HG02623 (cell line): Measurements from ENCODE around the gene UGT1A10.
"Not testable (repeated sequence)": the region's sequence is repeated elsewhere in the genome, so short reads cannot be mapped to it uniquely, and the experiment has no call there.

ENCODE experiments used
- ATAC-seq: cut with Tn5 transposase; IDR thresholded peaks from one replicate; pipeline ENCODE4 v1.9.1; 2021; ENCODE audit warnings: moderate library complexity; ENCODE audit not compliant: unreplicated experiment

The UGT1A10 gene

DNA sequence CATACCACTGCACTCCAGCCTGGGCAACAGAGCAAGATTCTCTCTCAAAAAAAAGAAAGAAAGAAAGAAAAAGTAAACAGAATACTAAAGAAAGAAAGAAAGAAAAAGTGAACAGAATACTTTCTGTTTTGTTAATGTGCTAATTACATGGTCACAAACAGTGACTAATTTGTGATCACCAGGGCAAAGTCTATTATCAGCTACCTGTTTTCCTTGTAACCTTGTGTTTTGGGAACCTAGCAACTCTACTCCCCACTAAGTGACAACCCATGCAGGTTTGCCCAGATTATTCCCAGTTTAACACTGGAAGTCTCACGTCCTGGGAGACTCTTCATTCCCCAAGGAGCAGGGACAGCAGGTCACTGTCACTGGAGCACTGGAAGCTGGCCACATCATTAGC, 18.8 kb downstream of the UGT1A10 start:
- ATAC-seq: no peak

DNA sequence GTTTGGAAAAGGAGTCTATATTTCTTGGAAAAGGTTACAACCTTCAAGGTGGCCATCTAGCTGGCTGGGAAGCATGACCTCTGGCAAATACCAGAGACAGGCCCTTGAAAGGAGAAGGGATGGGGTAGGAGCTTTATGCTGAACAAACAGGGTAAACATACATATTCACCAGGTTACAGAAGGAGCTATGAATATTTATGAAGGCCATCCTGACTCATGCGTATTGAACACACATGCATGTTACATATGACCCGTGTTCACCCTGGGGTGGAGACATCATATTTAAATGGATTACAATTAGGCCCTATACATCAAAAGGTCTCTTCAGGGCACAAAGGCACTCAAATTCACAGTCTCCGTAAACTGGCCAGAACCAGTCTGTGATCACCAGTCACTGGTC, 19.7 kb downstream of the UGT1A10 start:
- ATAC-seq: not testable (repeated sequence)

DNA sequence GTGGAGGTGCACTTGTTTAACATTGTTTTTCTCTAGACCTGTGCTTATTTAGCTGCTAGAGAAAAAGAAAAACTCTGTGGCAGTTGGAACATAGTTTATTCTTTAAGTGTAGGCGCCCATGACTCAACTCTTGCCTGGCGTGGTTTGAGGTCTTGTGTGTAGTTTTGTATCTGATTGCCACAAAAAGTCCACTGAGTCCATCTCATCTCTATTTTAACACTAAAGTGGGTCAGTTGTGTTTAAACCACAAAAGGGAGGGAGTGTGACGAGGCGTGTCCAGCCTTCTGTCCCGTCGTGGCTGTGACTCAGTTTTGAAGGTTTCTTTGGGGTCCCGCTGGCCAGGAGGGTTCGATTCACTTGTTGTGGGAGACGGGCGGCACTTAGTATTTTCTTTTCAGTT, 20.2 kb downstream of the UGT1A10 start:
- no peak for ATAC-seq

GRCh38 chr2:233658610-233659009, 22.4 kb downstream of the UGT1A10 start:
- no peak for ATAC-seq

GRCh38 chr2:233663911-233664310, 27.7 kb downstream of the UGT1A10 start:
- no peak for ATAC-seq

DNA sequence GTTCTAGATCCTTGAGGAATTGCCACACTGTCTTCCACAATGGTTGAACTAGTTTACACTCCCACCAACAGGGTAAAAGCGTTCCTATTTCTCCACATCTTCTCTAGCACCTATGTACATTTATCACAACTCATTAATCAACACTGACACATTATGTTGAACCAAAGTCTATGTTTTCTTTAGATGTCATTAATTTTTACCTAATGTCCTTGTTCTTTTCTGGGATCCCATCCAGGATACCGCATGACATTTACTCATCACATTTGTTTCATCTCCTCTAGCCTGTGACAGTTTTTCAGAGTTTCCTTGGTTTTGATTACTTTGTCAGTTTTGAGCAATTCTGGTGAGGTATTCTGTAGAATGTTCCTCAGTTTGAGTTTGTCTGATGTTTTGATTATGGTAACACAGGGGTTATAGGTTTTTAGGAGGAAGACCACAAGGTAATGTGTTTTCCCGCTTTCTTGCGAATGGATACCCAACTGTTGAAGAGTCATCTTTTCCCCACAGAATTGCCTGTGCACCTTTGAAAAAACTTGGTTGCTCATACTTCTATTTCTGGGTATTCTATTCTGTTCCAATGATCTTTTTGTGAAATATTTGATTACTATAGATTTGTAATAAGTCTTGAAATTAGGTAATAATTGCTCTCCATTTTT, 32.5 kb downstream of the UGT1A10 start:
- ATAC-seq: no peak

DNA sequence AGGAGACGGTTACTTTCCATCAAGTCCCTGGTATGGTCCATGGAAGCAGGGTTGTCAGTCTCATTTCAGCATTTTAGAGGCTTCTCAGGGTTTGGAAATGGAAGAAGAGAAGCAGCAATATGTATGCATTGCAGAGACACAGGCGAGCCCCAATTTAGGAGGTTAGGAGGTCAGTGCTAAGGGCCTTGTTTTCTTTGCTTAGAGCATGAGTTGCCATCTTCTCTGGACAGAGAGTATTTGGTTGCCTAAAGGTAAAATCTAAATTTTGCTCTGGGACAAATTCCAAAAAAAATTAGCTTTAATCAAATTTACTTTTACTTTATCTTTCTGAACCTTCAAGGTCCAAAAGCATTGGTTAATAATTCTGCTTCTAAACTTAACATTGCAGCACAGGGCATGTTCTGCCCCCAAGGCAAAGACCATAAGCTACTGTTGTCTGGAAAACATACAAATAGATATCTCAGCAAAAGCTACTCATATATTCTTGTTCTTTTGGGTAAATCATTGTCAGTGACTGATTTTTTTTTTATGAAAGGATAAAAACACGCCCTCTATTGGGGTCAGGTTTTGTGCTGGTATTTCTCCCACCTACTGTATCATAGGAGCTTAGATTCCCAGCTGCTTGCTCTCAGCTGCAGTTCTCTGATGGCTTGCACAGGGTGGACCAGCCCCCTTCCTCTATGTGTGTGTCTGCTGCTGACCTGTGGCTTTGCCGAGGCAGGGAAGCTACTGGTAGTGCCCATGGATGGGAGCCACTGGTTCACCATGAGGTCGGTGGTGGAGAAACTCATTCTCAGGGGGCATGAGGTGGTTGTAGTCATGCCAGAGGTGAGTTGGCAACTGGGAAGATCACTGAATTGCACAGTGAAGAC, 35.3 kb downstream of the UGT1A10 start, which contains the start of gene UGT1A9:
Gene UGT1A9, plus strand, starts transcription at position 609 of the 872 bp plus-strand sequence. Its CDS starts 37 bp downstream, at position 646.
- no peak for ATAC-seq

DNA sequence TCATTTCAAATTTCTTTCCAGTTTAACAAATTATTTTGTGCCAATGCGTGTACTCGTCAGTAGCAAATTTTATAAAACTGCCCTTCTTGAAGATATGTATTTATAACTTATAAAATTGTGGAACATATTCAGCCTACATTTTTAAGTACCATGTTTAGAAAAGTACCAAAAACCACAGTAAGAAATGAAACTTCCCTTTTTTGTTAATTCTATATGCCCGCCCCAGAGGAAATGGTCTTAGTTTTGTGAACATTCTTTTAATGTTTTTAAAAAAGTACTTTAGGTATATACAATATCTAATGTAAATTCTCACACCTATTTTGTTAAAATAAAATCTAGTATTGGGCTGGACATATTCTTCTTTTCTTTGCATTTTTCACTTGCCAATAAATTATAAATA, 36.6 kb downstream of the UGT1A10 start:
- no peak for ATAC-seq

DNA sequence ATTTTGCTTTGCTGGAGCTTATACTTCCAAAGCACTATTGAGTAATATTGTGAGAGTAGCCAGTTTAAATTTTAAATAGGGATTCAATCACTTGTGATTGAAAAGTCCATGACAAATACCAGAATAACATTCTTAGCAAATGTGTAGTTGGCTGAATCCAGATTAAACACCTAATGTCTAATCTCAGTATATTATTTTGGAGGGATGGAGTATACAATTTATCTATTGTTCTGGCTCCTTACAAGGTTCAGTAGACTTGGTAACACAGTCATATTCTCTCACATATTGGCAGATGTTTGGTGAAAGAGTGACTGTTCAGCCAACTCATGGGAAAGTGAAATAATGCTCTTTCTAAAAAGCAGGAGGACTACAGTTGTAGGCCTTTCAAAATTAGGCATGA, 37.6 kb downstream of the UGT1A10 start:
- no peak for ATAC-seq

- no peak for ATAC-seq
These were observed 38.1 kb downstream of the UGT1A10 start for GRCh38 chr2:233674314-233674713.

DNA sequence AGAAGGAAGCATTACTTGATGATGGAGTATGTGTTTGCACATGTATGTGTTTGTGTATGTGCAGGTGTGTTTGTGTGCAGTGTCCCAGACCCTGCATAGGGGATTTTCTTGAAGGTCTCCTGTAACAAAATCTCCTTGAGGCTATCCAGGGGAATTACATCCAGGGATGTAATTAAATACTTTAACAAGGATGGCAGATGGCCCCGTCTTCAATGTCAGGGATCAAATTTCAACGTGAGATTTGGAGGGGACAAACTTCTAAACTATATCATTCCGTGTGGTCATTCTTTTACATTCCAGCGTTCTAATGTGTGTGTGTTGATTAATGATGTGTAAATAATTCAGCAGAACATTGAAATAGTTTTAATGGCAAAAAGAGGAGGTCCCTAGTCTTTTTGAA, 38.7 kb downstream of the UGT1A10 start:
- no peak for ATAC-seq

DNA sequence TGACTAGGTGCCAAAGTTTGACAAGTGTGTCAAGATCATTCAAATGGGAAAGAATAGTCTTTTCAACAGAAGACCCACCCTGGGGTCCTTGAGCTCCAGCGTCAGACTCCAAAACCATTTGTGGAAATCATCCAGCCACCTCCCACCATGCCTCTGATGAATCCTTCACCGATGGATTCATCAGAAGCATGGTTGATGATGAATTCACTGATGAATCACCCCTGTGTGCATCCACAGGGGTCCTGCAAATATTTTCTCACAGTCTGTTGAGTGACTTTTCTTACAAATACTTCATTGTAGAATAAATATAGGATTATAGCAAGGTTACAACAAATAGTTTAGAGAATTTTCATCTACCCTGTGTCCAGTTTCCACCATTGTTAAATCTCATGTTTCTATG, 39.8 kb downstream of the UGT1A10 start:
- ATAC-seq: no peak

- ATAC-seq: no peak
These were observed 42.9 kb downstream of the UGT1A10 start for GRCh38 chr2:233679196-233679595.

DNA sequence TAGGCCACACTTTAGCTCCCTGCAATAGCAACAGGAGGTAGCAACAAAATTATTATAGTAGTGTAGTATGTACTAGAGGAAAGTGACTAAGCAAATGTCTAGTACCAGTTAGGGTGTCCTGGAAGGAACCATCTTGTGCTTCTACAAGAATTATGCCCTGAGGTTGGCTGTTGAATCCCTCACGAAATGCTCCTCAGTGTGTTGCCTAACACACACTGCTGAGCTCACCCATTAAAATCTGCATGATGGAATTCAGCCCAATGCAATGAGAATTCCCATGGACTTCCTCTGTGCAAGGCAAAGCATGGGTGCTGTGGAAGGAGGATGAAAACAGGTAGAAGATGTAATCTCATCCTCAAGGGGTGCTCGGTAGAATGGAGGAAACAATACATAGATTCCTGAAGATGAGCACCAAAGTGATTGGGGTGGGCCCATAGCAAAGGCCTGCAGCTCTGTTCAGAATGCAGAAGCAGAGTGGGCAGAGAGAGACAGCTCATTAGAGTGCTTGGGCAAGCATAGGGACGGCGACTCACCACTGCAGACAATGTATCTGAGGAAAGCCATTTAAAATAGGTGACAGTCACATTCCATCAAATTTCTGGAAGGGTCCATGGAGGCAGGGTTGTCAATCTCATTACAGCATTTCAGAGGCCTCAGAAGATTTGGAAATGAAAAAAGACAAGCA, 44.3 kb downstream of the UGT1A10 start:
- no peak for ATAC-seq

- ATAC-seq: no peak
These were observed 45.4 kb downstream of the UGT1A10 start, which contains the start of gene UGT1A7 for GRCh38 chr2:233681521-233682099. TSS of gene UGT1A7 (plus strand) at chr2:233681901. CDS start at chr2:233681938, 37 bp downstream.

DNA sequence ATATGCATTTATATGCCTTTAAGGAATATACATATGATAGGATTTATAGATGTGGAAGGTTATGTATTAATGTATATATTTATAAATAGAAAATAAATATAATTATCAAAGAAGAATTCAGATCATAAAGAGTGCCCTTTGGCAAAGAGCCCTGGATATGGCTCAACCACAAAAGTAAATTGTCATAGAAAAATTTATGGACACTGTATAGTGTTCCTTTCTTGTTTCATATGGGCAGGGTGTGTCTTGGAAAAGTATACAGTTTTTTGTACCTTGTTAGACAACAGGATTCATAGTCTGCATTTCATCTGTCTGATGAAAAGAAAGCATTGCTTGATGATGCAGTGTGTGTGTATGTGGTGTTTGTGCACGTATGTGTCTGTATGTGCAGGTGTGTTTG, 48.4 kb downstream of the UGT1A10 start:
- no peak for ATAC-seq

GRCh38 chr2:233686928-233687327, 50.7 kb downstream of the UGT1A10 start:
- ATAC-seq: no peak

GRCh38 chr2:233688341-233688740, 52.1 kb downstream of the UGT1A10 start:
- no peak for ATAC-seq

DNA sequence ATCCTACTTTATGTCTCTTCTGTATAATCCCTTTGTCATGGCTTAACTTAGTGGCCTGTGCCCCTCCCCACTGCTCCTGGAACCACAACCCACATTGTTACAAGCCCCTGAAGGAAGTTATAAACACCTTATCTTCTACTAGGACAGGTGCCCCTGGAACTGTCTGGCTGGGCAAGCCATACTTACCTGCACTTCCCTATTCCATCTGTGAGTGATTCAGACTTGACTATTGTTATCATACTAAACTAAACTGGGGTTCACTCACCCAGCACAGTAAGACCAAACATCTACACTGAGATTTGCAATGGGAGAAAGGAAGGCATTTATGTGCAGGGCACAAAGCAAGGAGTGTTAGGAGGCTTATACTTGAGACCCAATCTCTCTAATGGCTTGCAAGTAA, 52.8 kb downstream of the UGT1A10 start:
- ATAC-seq: no peak

GRCh38 chr2:233689501-233689900, 53.3 kb downstream of the UGT1A10 start:
- no peak for ATAC-seq

DNA sequence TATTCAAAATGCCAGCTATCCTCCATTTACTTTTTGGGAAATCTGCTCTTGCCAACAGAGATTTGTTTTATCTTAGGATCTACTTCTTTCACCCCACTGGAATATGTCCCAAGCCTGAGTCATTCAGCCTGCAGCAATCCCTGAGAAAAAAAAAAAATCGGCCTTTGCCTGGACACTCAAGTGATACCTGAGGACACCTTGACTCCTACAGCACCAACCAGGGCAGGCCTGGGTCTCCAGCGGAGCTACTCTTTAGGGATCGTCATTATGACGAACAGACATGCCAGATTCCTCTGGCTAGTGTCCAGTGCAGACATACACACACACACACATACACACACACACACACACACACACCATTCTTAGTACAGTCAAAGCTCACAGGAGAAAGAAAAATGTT, 54.2 kb downstream of the UGT1A10 start:
- ATAC-seq: no peak
